ENCODE measurements around the gene TSHZ2. TPM values are rescaled to one million over a fixed set of nuclear protein-coding genes. Genes with fewer than 3 reads are reported as not detected.
"Not testable (repeated sequence)": the region's sequence is repeated elsewhere in the genome, so short reads cannot be mapped to it uniquely, and the experiment has no call there.

Gene TSHZ2
- total RNA-seq, 1 donor from 2014 or later, result 10.1 TPM

DNA sequence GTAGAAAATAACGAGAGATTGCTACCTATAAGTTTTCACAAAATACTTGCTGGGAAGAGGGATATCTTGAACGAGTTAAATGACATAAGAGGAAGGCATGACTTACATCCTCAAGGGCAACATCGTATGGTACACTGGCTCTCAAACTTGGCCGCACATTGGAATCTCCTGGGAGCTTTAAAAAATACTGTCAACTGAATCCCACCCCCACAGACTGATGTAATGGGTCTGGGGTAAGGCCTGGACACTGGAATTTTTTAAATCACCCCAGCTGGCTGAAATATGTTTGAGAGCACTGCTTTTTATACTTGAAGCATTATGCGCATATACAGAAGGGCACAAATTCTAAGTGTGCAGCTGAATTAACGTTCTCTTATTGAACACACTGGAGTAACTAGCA, 8.0 kb upstream of the TSHZ2 start:
- DNase-seq, result no peak

DNA sequence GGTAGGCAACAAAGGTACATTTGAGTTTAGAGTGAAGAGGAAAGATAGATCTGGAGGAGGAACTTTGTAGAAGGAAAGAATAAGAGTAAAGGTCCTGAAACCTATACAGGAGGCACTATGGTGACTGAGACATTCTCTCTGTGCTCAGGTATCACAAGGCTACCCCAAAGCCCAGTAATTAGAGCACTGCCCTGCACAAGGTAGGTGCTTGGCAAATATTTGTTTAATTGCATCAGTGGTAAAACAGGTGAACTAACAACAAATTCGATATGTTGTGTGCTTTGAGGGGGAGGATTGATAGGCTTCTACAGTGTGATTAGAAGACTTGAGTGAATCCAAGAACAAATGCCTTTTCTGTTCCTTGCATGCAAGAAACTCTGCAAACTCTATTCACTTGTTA, 6.8 kb upstream of the TSHZ2 start:
- no peak for DNase-seq

DNA sequence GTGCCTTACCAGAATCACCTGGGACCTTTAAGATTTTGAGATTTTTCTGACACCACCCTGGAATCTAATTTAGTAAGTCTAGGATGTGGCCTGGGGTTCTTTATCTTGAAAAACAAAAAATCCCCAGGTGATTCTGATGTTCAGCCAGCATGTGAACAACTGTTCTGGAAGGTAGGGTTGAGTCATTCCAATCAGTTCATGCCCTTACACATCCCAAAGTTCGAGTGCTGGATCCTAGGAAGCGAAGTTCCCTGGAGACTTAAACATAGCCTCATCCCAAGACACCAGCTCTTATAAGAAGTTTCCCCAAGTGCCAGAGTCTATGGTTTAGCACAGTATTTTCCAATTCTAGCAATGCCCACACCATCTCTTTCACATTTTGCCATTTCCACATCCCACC, 6.3 kb upstream of the TSHZ2 start:
- no peak for DNase-seq

- DNase-seq, result not testable (repeated sequence)
Measured at GRCh38 chr20:52966543-52966942, 5.6 kb upstream of the TSHZ2 start.

- no peak for DNase-seq
Measured at GRCh38 chr20:52971498-52972189, 514 bp upstream of the TSHZ2 start.

- no peak for DNase-seq
Measured at GRCh38 chr20:52972965-52973819, 1.0 kb downstream of the TSHZ2 start.

DNA sequence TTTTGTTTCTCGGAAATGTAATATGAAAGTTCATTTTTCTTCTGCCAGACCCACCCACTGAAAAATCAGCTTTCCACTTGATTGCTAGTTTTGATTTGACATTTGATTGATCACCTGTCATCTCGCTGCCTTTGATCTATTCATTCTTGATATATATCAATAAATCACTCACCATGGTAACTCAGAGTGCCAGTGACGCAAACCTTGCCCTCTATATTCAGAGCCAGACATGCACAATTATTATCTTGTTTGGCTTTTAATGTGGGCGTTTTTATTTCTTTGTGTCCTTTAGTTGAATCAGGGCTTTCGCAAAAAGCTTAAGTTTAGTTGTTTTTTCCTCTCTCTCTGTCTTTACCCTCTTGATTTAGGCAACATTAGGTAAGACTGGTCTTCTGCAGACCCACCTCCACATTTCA, 2.0 kb downstream of the TSHZ2 start:
- DNase-seq, result no peak

GRCh38 chr20:52975029-52975732, 3.0 kb downstream of the TSHZ2 start:
- peak; percentile 38 for DNase-seq

DNA sequence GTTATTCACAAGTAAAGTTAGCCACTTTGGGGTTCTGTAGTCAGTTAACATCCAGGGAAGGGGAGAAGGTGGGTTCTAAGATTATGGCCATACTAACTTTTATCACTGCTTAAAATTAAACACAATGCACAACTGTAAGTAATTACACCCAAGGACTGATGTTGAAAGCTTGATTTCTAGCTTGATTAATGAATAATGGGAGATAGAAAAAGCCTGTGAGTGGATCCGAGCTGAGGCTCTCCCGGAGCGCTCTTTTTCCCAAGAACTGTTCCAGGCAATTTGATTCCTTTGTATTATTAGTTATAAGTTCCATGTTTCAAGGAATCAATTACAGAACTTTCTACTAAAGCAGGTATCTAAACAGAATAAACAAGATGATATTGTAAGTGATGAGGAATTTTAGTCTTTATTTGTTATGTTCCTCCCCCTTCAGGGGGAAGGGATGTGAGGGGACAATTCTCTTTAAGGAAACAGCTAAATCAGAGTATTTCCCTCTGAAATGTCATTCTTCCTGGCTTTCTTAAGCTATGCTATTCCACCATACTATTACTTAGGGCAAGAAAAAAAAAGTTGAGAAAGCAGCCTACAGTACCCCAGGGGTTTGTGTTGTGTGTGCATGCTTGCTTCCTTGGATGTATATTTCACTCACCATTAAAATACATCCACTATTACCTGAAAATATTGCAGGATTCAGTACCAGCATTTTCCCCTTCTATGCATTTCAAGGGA, 3.8 kb downstream of the TSHZ2 start:
- peak; percentile 40 for DNase-seq

DNA sequence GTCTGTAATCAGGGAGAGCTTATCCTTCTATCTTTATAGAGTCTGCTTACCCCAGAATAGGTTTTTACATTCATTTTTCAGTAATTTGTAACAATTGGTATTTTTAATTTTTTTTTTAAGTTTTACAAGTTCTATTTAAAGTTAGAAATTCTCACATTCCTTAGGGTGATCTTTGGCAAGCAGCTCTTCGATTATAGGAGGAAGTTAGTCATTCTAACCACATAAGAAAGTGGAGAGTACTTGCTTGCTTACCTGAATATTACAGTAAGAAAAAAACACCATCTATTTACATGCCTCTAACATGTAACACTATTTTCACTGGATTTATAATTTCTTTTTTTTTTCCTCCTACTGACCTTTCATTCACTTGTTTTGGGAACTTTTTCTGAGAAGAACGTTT, 6.7 kb downstream of the TSHZ2 start:
- DNase-seq, result no peak

DNA sequence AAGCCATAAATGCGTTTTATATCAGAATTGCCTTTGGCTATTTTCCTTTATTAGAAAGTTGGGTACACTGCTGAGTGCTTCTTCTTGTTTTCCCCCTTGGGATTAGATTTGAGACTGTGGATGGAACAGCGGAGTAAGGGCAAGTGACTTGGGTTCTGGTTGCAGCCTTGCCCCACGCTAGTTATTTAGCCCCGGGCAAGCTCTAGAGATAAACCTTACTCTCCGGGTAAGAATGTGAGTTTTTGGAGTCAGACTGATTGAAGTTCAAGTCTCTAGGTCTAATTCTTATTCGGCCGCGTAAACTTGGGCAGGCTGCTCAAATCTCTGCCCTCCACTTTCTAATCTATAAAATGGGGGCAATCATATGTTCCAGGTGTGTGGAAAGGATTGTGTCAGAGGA, 8.9 kb downstream of the TSHZ2 start:
- no peak for DNase-seq

- DNase-seq, result no peak
Measured at GRCh38 chr20:52983726-52984450, 11.7 kb downstream of the TSHZ2 start.

GRCh38 chr20:52984451-52984810, 12.3 kb downstream of the TSHZ2 start:
- DNase-seq, result no peak

DNA sequence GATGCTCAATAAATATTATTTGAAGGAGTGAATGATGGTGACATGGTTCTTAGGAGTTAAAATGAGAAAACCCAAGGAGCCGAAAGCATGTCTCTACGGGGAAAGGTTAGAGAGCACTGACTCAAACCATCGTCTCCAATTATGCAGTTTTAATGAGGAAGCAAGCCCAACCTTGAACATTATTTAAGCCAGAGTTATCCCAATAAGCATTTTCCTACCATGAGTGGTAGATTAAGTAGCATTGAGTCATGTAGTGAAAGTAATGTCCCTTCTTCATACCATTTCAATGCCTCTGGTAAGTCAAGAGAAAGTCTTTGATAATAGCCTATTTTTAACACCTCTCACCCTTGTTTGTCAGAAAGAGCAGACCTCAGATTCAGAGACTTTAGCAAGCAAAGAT, 13.5 kb downstream of the TSHZ2 start:
- no peak for DNase-seq

DNA sequence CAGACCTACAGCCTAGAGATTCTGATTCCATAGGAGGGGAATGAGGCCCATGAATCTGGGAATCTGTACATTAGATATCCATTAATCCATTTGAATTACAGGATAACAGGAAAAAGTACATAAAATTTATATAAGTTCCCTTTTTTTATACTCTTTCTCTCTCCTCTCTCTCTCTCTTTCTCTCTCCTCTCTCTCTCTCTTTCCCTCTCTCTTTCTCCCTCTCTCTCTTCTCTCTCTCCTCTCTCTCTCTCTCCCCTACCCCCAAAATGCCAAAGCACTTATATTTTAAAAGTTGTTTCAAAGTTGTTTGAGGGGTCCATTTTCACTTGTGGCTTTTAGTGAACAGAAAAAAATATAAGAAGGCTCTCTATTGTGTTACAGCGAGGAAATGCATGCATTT, 15.1 kb downstream of the TSHZ2 start:
- DNase-seq, result no peak

GRCh38 chr20:52991830-52992229, 19.7 kb downstream of the TSHZ2 start:
- no peak for DNase-seq

GRCh38 chr20:52992632-52993031, 20.5 kb downstream of the TSHZ2 start:
- DNase-seq, result no peak

DNA sequence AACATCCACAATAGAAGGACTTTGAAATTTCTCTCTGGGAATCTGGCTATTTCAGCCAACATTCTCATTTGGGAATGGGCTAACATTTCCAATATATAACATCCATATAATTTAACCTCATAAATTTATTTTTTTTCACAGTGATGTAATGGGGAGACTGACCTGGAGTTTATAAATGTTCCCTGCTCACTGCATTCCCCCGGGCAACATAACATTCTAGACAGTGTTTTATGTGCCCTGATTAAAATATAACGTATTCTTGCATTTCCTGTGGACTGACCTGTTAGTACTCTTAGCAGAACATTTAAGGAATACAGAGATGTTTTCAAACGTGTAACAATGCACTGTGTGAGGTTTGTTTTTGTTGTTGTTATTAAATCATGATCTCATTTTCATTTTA, 20.9 kb downstream of the TSHZ2 start:
- DNase-seq, result peak; percentile 78

GRCh38 chr20:52994184-52994970, 22.2 kb downstream of the TSHZ2 start:
- DNase-seq, result no peak

GRCh38 chr20:52996130-52996529, 24.0 kb downstream of the TSHZ2 start:
- no peak for DNase-seq

DNA sequence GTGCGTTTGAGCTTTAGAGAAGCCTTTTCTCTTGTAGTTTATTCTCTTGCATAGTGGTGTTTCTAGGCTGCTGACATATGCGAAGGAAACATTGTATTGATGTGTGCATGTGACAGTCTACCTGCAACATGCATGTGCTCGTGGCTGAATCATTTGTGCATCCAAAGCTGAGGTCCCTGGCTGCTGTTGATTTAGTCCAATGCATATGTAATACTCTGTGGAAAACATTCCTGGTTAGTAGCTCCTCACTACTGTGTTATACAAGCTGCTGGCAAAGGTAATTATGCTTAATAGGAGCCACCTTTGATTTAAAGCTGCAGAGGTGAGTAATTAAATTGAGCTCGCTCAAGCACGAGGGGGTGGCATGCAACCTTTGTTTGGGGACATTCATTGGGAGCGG, 24.5 kb downstream of the TSHZ2 start:
- no peak for DNase-seq

All from skin of body (tissue), 2 donors.